GM12878 (cell line): ENCODE measurements around the gene RCBTB2. TPM values are rescaled to one million over a fixed set of nuclear protein-coding genes. Genes with fewer than 3 reads are reported as not detected.

Source experiments
- ATAC-seq: fragments of 200-7000 bp; cut with Tn5 transposase; 3 replicates; pipeline ENCODE4 v1.9.1; 2020; ENCODE audit warnings: mild to moderate bottlenecking, moderate library complexity
- BruUV-seq: library from RNA; stranded (reverse); fragments of 400-500 nt; replicated peaks from 2 replicates; lab custom pipeline; 2021; lab: Mats Ljungman, UMichigan
- CTCF ChIA-PET: fragments of 300-600 bp; sonication (Branson Sonifier 250); formaldehyde crosslinking; extraction: SDS; loops from one replicate; lab custom pipeline; 2021; ENCODE audit warnings: inconsistent platforms; lab: Yijun Ruan, JAX
- POLR2A ChIA-PET: fragments of 350-600 bp; formaldehyde crosslinking; extraction: SDS; loops from one replicate; lab custom pipeline; 2021; ENCODE audit warnings: inconsistent platforms; lab: Charles Lee
- RAD21 ChIA-PET: fragments of 300-600 bp; sonication (Branson Sonifier 250); formaldehyde crosslinking; loops from one replicate; lab custom pipeline; 2023; ENCODE audit warnings: antibody characterized with exemption; ENCODE audit not compliant: unreplicated experiment; lab: Charles Lee
- SMC1A ChIA-PET: fragments of 300-600 bp; sonication (Branson Sonifier 250); formaldehyde crosslinking; loops from one replicate; lab custom pipeline; 2023; ENCODE audit not compliant: unreplicated experiment, uncharacterized antibody; lab: Charles Lee
- DNase-seq: peaks from one replicate; pipeline ENCODE4 v3.0.0-alpha.2; 2011; ENCODE audit warnings: low read depth, low spot score
- FAIRE-seq: peaks from 3 replicates; lab custom pipeline; 2011; peaks lifted over from hg19 to GRCh38; lab: Jason Lieb, UNC
- H2AFZ ChIP-seq: 2 replicates; pipeline ENCODE4 v1.6.0; 2011; ENCODE audit warnings: low read depth, low read length, control low read depth; ENCODE audit not compliant: control insufficient read depth
- H3K27ac ChIP-seq: 2 replicates; pipeline ENCODE4 v1.5.1; 2011; ENCODE audit warnings: control low read depth; ENCODE audit not compliant: control insufficient read depth, insufficient read depth
- H3K27me3 ChIP-seq, 2 experiments: replicated peaks in 1 of 2; 2 replicates each; pipeline versions ENCODE4 v1.6.0 to v1.6.1; 2011; ENCODE audit warnings: low read length in 1 of 2; ENCODE audit not compliant: control insufficient read depth in 2 of 2, insufficient read depth in 2 of 2
- H3K36me3 ChIP-seq, 2 experiments: 2 replicates each; pipeline ENCODE4 v1.5.1; 2011; ENCODE audit warnings: low read length in 1 of 2; ENCODE audit not compliant: control insufficient read depth in 2 of 2, insufficient read depth in 2 of 2
- H3K4me1 ChIP-seq: 2 replicates; pipeline ENCODE4 v1.6.1; 2011; ENCODE audit warnings: mild to moderate bottlenecking, low read length, moderate library complexity, mixed read lengths; ENCODE audit not compliant: control insufficient read depth, insufficient read depth
- H3K4me2 ChIP-seq: 2 replicates; pipeline ENCODE4 v1.6.0; 2011; ENCODE audit warnings: control low read depth; ENCODE audit not compliant: control insufficient read depth, insufficient read depth
- H3K4me3 ChIP-seq: fragments of 200-600 bp; sonication (generic); 2 replicates; pipeline ENCODE4 v1.5.1; 2016
- H3K79me2 ChIP-seq: 2 replicates; pipeline ENCODE4 v1.6.0; 2011; ENCODE audit warnings: low read length; ENCODE audit not compliant: control insufficient read depth, insufficient read depth
- H3K9ac ChIP-seq: 2 replicates; pipeline ENCODE4 v1.8.0; 2011; ENCODE audit warnings: low read length, control low read depth, mixed read lengths; ENCODE audit not compliant: control insufficient read depth, insufficient read depth
- H3K9me3 ChIP-seq: replicated peaks from 3 replicates; pipeline ENCODE4 v1.5.1; 2011; ENCODE audit warnings: mild to moderate bottlenecking, low read length; ENCODE audit not compliant: control insufficient read depth, insufficient read depth
- H4K20me1 ChIP-seq: 2 replicates; pipeline ENCODE4 v1.6.0; 2011; ENCODE audit not compliant: control insufficient read depth, insufficient read depth
- ATF2 ChIP-seq: IDR thresholded peaks from 2 replicates; pipeline ENCODE4 v1.6.1; 2012; ENCODE audit warnings: low read length, inconsistent platforms
- BHLHE40 ChIP-seq, 2 experiments: fragments of 450-650 bp in 1 of 2; IDR thresholded peaks; 2 replicates each; pipeline ENCODE4 v1.6.1; 2011 to 2017; ENCODE audit warnings: low read depth in 2 of 2, borderline replicate concordance in 1 of 2, improper control_type of control experiment in 1 of 2, low read length in 1 of 2, mild to moderate bottlenecking in 1 of 2
- CREB1 ChIP-seq: IDR thresholded peaks from 2 replicates; pipeline ENCODE4 v1.6.1; 2012; ENCODE audit warnings: low read depth, mild to moderate bottlenecking, inconsistent platforms
- CREM ChIP-seq: IDR thresholded peaks from 2 replicates; pipeline ENCODE4 v1.6.1; 2014; ENCODE audit warnings: antibody characterized with exemption, low read depth
- ESRRA ChIP-seq: IDR thresholded peaks from 2 replicates; pipeline ENCODE4 v1.6.1; 2012; ENCODE audit warnings: mild to moderate bottlenecking, low read length, improper control_type of control experiment
- FOS ChIP-seq: IDR thresholded peaks from 3 replicates; pipeline ENCODE4 v1.6.1; 2011; ENCODE audit warnings: borderline replicate concordance; ENCODE audit not compliant: insufficient read length; ENCODE audit errors: extremely low read depth
- FOXM1 ChIP-seq: IDR thresholded peaks from 2 replicates; pipeline ENCODE4 v1.6.1; 2012; ENCODE audit warnings: low read depth, mild to moderate bottlenecking, inconsistent platforms, low read length, moderate library complexity
- IRF3 ChIP-seq: fragments of 450-650 bp; IDR thresholded peaks from 2 replicates; pipeline ENCODE4 v1.6.1; 2014; ENCODE audit warnings: mild to moderate bottlenecking
- IRF4 ChIP-seq: IDR thresholded peaks from 2 replicates; pipeline ENCODE4 v1.6.1; 2011; ENCODE audit warnings: low read depth, low read length
- KLF5 ChIP-seq: fragments of 450-650 bp; IDR thresholded peaks from 2 replicates; pipeline ENCODE4 v1.6.1; 2014; ENCODE audit warnings: mild to moderate bottlenecking; ENCODE audit not compliant: partially characterized antibody
- NFIC ChIP-seq: IDR thresholded peaks from 2 replicates; pipeline ENCODE4 v1.6.1; 2012; ENCODE audit warnings: low read depth, mild to moderate bottlenecking, inconsistent platforms, low read length, moderate library complexity
- POLR2AphosphoS5 ChIP-seq: IDR thresholded peaks from 2 replicates; pipeline ENCODE4 v1.6.1; 2011; ENCODE audit warnings: mild to moderate bottlenecking, low read length, inconsistent platforms
- SRF ChIP-seq, 2 experiments: IDR thresholded peaks; 2 replicates each; pipeline ENCODE4 v1.6.1; 2011; ENCODE audit warnings: low read depth in 2 of 2, low read length in 2 of 2, mild to moderate bottlenecking in 1 of 2, moderate library complexity in 1 of 2
- STAT3 ChIP-seq: IDR thresholded peaks from 2 replicates; pipeline ENCODE4 v1.6.1; 2011; ENCODE audit warnings: low read depth, low read length, improper control_type of control experiment
- TCF3 ChIP-seq: IDR thresholded peaks from 2 replicates; pipeline ENCODE4 v1.6.1; 2012; ENCODE audit warnings: low read depth, mild to moderate bottlenecking, low read length, borderline replicate concordance; ENCODE audit not compliant: insufficient read depth
- ZBTB33 ChIP-seq: fragments of 450-650 bp; IDR thresholded peaks from 2 replicates; pipeline ENCODE4 v1.6.1; 2017; ENCODE audit warnings: mild to moderate bottlenecking
- ZBTB40 ChIP-seq: fragments of 450-650 bp; IDR thresholded peaks from 2 replicates; pipeline ENCODE4 v1.6.1; 2016; ENCODE audit warnings: mild to moderate bottlenecking, moderate library complexity, borderline replicate concordance
- WGBS: methylation state at CpG from one replicate; pipeline ENCODE4 v1.1.6; 2016; ENCODE audit warnings: low lambda C conversion rate; ENCODE audit not compliant: insufficient replicate concordance, insufficient coverage; ENCODE audit errors: missing lambda C conversion rate; 5-methylcytosine and 5-hydroxymethylcytosine counted together
- in situ Hi-C: fragments of 300-500 bp; cut with MboI; formaldehyde crosslinking; loops from 9 replicates; pipeline ENCODE4 v1.14.3; 2018; ENCODE audit warnings: mixed read lengths
- intact Hi-C: fragments of 100-400 bp; cut with micrococcal nuclease; formaldehyde crosslinking; loops from one replicate; pipeline ENCODE4 v1.14.2; 2022; ENCODE audit not compliant: unreplicated experiment
- polyA plus RNA-seq, 11 experiments: library from polyadenylated mRNA; depleted of rRNA in 4 of 11; unstranded in 6 of 11; stranded (reverse) in 5 of 11; fragments of >200 nt; fragmentation: Nextera tagmentation in 4 of 11; fragmentation: Illumina TruSeq in 1 of 11; extraction: Ambion mirVana in 4 of 11; extraction: Trizol in 1 of 11; gene quantifications; 1 replicate in 1 of 11; 2 replicates in 10 of 11; pipeline versions ENCODE4 v1.2.1 to v1.2.3, GENCODE V29; 2011 to 2016; ENCODE audit warnings: inconsistent platforms in 2 of 11, missing spikeins in 2 of 11, low read depth in 1 of 11
- total RNA-seq, 4 experiments: library from RNA; depleted of rRNA in 3 of 4; stranded (reverse); fragments of >200 nt in 3 of 4; fragmentation: Illumina TruSeq in 1 of 4; extraction: Trizol in 1 of 4; gene quantifications; 2 replicates each; pipeline versions ENCODE4 v1.2.1 to v1.2.3, GENCODE V29; 2013 to 2021

RCBTB2 gene
- total and polyA plus RNA-seq, 10 of the 15 experiments (the other 5 are each of a cell fraction or from before 2014, with no cell fraction given) = 5.0 to 16.0 (median 8.5) TPM

DNA sequence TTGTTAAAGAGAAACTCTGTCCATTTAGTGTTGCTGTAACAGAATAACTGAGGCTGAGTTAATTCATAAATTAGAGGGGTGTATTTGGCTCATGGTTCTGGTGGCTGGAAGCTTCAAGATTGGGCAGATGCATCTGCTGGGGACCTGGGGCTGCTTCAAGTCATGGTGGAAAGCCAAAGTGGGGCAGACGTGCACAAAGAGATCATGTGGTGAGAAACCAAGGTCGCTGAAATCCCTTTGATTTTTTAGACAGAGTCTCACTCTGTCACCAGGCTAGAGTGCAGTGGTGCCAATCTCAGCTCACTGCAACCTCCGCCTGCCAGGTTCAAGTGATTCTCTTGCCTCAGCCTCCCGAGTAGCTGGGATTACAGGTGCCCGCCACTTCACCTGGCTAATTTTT, 46.0 kb downstream of the RCBTB2 start:
- DNase-seq (no peak), ATAC-seq (no peak), FAIRE-seq (no peak)
- BruUV-seq = no TSS peak
- ChIA-PET RAD21 (interaction anchor here (0.6 to 1.1 kb wide), 4 partner anchors 10 to 86 kb away, joined by 3 to 4 read pairs (median 3); partner anchors contain the start of gene RCBTB2), POLR2A (no interaction called here), SMC1A (no interaction called here), CTCF (no interaction called here)
- H3K9me3 ChIP-seq = no peaks in the 10 kb centered on the region; the same call in 1 of the 3 replicates
- peaks cover 28% of the 10 kb centered on the region for H3K79me2 ChIP-seq
- intact Hi-C loops = no loop called here
- H3K4me3 ChIP-seq = no peak overlapping the region
- in situ Hi-C loops = no loop called here
- H2AFZ ChIP-seq = no peak overlapping the region
- no peaks in the 10 kb centered on the region for H3K27me3 ChIP-seq
- peaks cover 0 to 7% of the 10 kb centered on the region in 2 experiments; a peak in 1 of 4 replicates for H3K36me3 ChIP-seq
- no peak overlapping the region for H3K9ac ChIP-seq
- no peak overlapping the region for H3K27ac ChIP-seq
- peaks cover 43% of the 10 kb centered on the region for H3K4me1 ChIP-seq
- no peak overlapping the region for H3K4me2 ChIP-seq
- 94% methylated on average over 5 of the region's 5 CpGs for WGBS
- H4K20me1 ChIP-seq = no peaks in the 10 kb centered on the region
- no peak for TF ChIP-seq ATF2
- no peak for TF ChIP-seq ESRRA
- TF ChIP-seq FOXM1 = no peak
- no peak for TF ChIP-seq IRF4
- no peak for TF ChIP-seq CREM
- no peak for TF ChIP-seq CREB1
- no peak for TF ChIP-seq BHLHE40 (IDR thresholded peaks at IDR 0.05; ENCODE audit: borderline replicate concordance in 1 of 2, low read depth in 2 of 2, low read length in 1 of 2)
- TF ChIP-seq FOS = no peak
- no peak for TF ChIP-seq SRF (IDR thresholded peaks at IDR 0.05; ENCODE audit: low read depth in 2 of 2, low read length in 2 of 2)
- no peak for TF ChIP-seq TCF3
- no peak for TF ChIP-seq ZBTB33
- no peak for TF ChIP-seq STAT3
- no peak for TF ChIP-seq NFIC
- no peak for TF ChIP-seq ZBTB40
- no peak for TF ChIP-seq IRF3
- TF ChIP-seq POLR2AphosphoS5 = no peak
- no peak for TF ChIP-seq KLF5
